ENCODE results near the gene STPG2.

DNA sequence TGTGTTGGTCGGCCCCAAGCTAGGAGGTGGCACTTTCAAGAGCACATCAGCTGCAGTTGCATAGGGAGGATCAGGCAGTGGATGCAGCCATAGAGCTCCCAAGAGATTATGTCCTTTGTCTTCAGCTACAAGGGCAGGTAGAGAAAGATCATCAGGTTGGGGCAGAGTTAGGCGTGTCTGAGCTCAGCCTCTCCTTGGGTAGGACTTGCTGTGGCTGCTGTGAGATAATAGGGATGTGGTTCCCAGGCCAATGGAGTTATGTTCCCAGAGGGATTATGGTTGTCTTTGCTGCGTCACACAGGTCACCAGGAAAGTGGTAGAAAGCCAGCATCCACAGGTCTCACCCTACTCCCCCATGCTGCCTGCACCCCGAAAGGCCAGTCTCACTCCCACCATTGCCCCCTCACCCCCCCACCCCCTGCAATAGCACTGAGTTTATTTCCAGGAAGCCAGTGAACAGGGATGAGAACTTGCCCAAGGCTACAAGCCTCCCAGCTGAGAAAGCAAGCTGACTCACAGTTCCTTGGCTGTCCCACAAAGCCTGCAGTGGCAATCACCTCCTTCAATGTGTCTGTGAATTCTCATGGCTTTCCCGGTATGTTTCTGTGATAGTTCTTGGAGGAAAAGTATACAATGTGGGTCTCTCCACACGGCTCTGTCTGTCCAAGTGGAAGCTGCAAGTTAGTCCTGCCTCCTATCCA is 148.4 kb downstream of the STPG2 start:
- TF ChIP-seq GATA3 (IDR thresholded peaks at IDR 0.05; ENCODE audit: low read depth, low read length) (no peak), GATA2 (IDR thresholded peaks at IDR 0.05; ENCODE audit: low read depth, low read length) (no peak)

Data from SH-SY5Y (cell line).